ENCODE measurements around the gene GJB3.

GJB3 gene

DNA sequence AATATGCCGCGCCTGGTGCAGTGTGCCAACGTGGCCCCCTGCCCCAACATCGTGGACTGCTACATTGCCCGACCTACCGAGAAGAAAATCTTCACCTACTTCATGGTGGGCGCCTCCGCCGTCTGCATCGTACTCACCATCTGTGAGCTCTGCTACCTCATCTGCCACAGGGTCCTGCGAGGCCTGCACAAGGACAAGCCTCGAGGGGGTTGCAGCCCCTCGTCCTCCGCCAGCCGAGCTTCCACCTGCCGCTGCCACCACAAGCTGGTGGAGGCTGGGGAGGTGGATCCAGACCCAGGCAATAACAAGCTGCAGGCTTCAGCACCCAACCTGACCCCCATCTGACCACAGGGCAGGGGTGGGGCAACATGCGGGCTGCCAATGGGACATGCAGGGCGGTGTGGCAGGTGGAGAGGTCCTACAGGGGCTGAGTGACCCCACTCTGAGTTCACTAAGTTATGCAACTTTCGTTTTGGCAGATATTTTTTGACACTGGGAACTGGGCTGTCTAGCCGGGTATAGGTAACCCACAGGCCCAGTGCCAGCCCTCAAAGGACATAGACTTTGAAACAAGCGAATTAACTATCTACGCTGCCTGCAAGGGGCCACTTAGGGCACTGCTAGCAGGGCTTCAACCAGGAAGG, 4.3 kb downstream of the GJB3 start:
- Histone ChIP-seq H3K36me3 (ENCODE audit: control insufficient read depth, insufficient read depth, low read length) (no peaks in the 10 kb centered on the region), H3K27me3 (ENCODE audit: control insufficient read depth, insufficient read depth, low read length) (no peaks in the 10 kb centered on the region; the same call in 1 of the 2 replicates), H3K27ac (ENCODE audit: low read length) (no peak overlapping the region), H3K9me3 (ENCODE audit: control insufficient read depth, insufficient read depth, low read length) (no peaks in the 10 kb centered on the region), H3K4me3 (ENCODE audit: low read length) (no peak overlapping the region), H3K4me1 (ENCODE audit: control insufficient read depth, insufficient read depth, low read length) (no peaks in the 10 kb centered on the region)
- no peak for DNase-seq (ENCODE audit: low read depth, low spot score)
- no CpG with 5 or more reads among the region's 22 CpGs for WGBS (ENCODE audit: insufficient coverage, insufficient read length)

DNA sequence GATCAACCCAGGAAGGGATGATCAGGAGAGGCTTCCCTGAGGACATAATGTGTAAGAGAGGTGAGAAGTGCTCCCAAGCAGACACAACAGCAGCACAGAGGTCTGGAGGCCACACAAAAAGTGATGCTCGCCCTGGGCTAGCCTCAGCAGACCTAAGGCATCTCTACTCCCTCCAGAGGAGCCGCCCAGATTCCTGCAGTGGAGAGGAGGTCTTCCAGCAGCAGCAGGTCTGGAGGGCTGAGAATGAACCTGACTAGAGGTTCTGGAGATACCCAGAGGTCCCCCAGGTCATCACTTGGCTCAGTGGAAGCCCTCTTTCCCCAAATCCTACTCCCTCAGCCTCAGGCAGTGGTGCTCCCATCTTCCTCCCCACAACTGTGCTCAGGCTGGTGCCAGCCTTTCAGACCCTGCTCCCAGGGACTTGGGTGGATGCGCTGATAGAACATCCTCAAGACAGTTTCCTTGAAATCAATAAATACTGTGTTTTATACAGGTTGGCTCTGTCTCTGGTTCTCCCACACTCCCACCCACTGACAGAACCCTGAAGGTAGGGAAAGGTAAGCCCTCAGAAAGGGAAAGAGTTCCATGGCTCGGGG, 5.0 kb downstream of the GJB3 start:
- no peak for DNase-seq (ENCODE audit: low read depth, low spot score)
- Histone ChIP-seq H3K27me3 (ENCODE audit: control insufficient read depth, insufficient read depth, low read length) (no peaks in the 10 kb centered on the region; the same call in 1 of the 2 replicates), H3K9me3 (ENCODE audit: control insufficient read depth, insufficient read depth, low read length) (no peaks in the 10 kb centered on the region), H3K4me1 (ENCODE audit: control insufficient read depth, insufficient read depth, low read length) (no peaks in the 10 kb centered on the region), H3K27ac (ENCODE audit: low read length) (no peak overlapping the region), H3K4me3 (ENCODE audit: low read length) (no peak overlapping the region), H3K36me3 (ENCODE audit: control insufficient read depth, insufficient read depth, low read length) (no peaks in the 10 kb centered on the region)
- no CpG with 5 or more reads among the region's 4 CpGs for WGBS (ENCODE audit: insufficient coverage, insufficient read length)

DNA sequence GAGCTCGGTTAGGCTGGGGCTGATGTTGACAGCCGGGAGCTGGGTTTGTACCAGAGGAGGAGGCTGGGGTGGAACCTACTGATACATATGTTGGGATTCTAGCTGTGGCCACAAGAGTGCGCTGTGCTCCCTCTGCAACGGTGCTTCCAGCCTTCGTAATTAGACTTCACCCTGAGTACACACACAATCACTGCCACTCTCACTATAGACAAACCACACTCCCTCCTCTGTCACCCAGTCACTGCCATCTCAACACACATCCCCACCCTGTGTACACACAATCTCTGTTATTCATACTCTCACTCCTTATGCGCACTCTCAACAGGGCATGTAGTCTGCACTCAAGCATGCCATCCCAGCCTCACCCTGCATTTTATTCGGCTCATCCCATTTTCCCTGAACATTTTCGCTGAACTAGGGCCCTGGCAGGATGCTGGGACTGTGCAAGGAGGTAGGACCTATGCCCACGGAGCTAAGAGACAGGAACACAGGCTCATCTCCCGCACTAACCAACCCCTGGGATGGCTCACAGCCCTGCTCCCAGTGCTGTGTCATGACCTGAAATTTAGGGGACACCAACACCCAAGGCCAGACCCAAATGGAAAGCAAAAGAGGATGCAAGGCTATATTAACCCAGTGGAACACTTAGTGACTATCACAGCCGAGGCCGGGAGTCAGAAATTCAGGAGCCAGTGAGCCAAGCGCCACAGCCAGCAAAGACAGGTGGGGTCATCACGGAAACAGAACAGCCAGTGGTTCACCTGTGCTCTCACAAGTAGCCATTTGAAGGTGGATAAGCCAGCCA, 5.7 kb downstream of the GJB3 start:
- H3K36me3 ChIP-seq (ENCODE audit: control insufficient read depth, insufficient read depth, low read length) = no peaks in the 10 kb centered on the region
- no peaks in the 10 kb centered on the region for H3K9me3 ChIP-seq (ENCODE audit: control insufficient read depth, insufficient read depth, low read length)
- no peak overlapping the region for H3K4me3 ChIP-seq (ENCODE audit: low read length)
- H3K27me3 ChIP-seq (ENCODE audit: control insufficient read depth, insufficient read depth, low read length) = no peaks in the 10 kb centered on the region; the same call in 1 of the 2 replicates
- peak; percentile 61 for DNase-seq (ENCODE audit: low read depth, low spot score)
- no peaks in the 10 kb centered on the region for H3K4me1 ChIP-seq (ENCODE audit: control insufficient read depth, insufficient read depth, low read length)
- H3K27ac ChIP-seq (ENCODE audit: low read length) = no peak overlapping the region
- no CpG with 5 or more reads among the region's 14 CpGs for WGBS (ENCODE audit: insufficient coverage, insufficient read length)

- Histone ChIP-seq H3K27me3 (ENCODE audit: control insufficient read depth, insufficient read depth, low read length) (no peaks in the 10 kb centered on the region), H3K4me1 (ENCODE audit: control insufficient read depth, insufficient read depth, low read length) (0 out of 2 replicates have a peak, but pooled peaks cover 2% of the 10 kb centered on the region), H3K9me3 (ENCODE audit: control insufficient read depth, insufficient read depth, low read length) (no peaks in the 10 kb centered on the region), H3K4me3 (ENCODE audit: low read length) (no peak overlapping the region), H3K27ac (ENCODE audit: low read length) (no peak overlapping the region), H3K36me3 (ENCODE audit: control insufficient read depth, insufficient read depth, low read length) (no peaks in the 10 kb centered on the region)
- WGBS (ENCODE audit: insufficient coverage, insufficient read length) = no CpG with 5 or more reads among the region's 9 CpGs
- peak; percentile 41 for DNase-seq (ENCODE audit: low read depth, low spot score)
Measured at GRCh38 chr1:34787461-34788420, 6.7 kb downstream of the GJB3 start.

GRCh38 chr1:34790985-34791384, 10.0 kb downstream of the GJB3 start:
- no peak overlapping the region for H3K4me3 ChIP-seq (ENCODE audit: low read length)
- H3K4me1 ChIP-seq (ENCODE audit: control insufficient read depth, insufficient read depth, low read length) = 0 out of 2 replicates have a peak, but pooled peaks cover 2% of the 10 kb centered on the region
- no CpG with 5 or more reads among the region's 6 CpGs for WGBS (ENCODE audit: insufficient coverage, insufficient read length)
- no peaks in the 10 kb centered on the region for H3K36me3 ChIP-seq (ENCODE audit: control insufficient read depth, insufficient read depth, low read length)
- no peaks in the 10 kb centered on the region for H3K9me3 ChIP-seq (ENCODE audit: control insufficient read depth, insufficient read depth, low read length)
- no peak overlapping the region for H3K27ac ChIP-seq (ENCODE audit: low read length)
- H3K27me3 ChIP-seq (ENCODE audit: control insufficient read depth, insufficient read depth, low read length) = no peaks in the 10 kb centered on the region; the same call in 1 of the 2 replicates
- DNase-seq (ENCODE audit: low read depth, low spot score) = no peak

GRCh38 chr1:34792424-34792823, 11.4 kb downstream of the GJB3 start:
- peak overlapping the region; percentile 53; the same call in 1 of the 2 replicates for H3K4me3 ChIP-seq (ENCODE audit: low read length)
- no peak for DNase-seq (ENCODE audit: low read depth, low spot score)
- H3K36me3 ChIP-seq (ENCODE audit: control insufficient read depth, insufficient read depth, low read length) = no peaks in the 10 kb centered on the region
- H3K27me3 ChIP-seq (ENCODE audit: control insufficient read depth, insufficient read depth, low read length) = no peaks in the 10 kb centered on the region; the same call in 1 of the 2 replicates
- WGBS (ENCODE audit: insufficient coverage, insufficient read length) = no CpG with 5 or more reads among the region's 10 CpGs
- H3K4me1 ChIP-seq (ENCODE audit: control insufficient read depth, insufficient read depth, low read length) = peaks cover 2% of the 10 kb centered on the region; the same call in 1 of the 2 replicates
- no peak overlapping the region for H3K27ac ChIP-seq (ENCODE audit: low read length)
- H3K9me3 ChIP-seq (ENCODE audit: control insufficient read depth, insufficient read depth, low read length) = no peaks in the 10 kb centered on the region

DNA sequence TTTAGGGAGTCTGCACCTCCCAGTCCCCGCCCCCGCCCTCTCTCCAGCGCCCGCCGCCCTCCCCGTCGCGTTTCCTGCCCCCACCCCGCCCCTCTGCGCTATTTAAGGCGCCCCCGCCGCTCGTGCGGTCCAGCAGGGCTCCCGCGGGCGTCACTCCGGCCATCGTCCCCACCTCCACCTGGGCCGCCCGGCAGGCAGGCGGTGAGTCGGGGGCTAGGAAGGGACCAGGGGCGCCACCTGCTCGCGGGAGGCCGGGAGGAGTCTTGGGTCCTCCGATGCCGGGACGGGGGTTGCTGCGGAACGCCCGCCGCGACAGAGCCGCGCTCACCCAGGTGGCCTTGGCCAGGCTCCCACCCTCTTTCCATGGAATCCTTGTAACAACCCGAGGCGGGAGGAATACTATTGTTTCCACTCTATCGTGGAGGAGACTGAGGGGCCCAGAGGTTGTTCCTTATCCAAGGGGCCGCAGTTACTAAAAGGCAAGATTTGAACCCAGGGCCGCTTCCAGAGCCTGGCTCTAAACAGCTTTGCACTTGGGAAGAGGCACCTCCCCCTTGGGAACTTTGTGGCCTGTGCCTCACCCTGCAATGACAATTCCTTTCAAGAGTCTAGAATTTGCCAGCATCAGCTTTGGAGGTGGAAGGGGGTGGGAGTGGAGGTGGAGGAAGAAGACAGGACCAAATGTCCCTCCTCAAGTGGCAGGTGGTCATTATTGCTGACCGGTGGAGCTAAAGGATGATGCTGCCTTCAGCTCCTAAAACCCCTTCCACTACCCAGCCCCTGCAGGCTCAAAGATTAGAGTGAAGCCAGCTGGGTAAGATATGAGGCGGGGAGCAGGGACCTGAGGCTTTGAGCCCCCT, 12.1 kb downstream of the GJB3 start, which contains the start of gene GJA4:
TSS of gene GJA4 (plus strand) at position 132 of the 860 bp plus-strand sequence. CDS start 1,215 bp downstream, outside the sequence.
- H3K27ac ChIP-seq (ENCODE audit: low read length) = no peak within 1 kb of the TSS
- H3K27me3 ChIP-seq (ENCODE audit: control insufficient read depth, insufficient read depth, low read length) = no peaks in the 10 kb centered on the region; the same call in 1 of the 2 replicates
- no CpG with 5 or more reads among the region's 45 CpGs for WGBS (ENCODE audit: insufficient coverage, insufficient read length)
- no peak for DNase-seq (ENCODE audit: low read depth, low spot score)
- H3K9me3 ChIP-seq (ENCODE audit: control insufficient read depth, insufficient read depth, low read length) = no peaks in the 10 kb centered on the region
- no peaks in the 10 kb centered on the region for H3K36me3 ChIP-seq (ENCODE audit: control insufficient read depth, insufficient read depth, low read length)
- peak within 1 kb of the TSS; percentile 53; the same call in 1 of the 2 replicates for H3K4me3 ChIP-seq (ENCODE audit: low read length)
- peaks cover 2% of the 10 kb centered on the region; the same call in 1 of the 2 replicates for H3K4me1 ChIP-seq (ENCODE audit: control insufficient read depth, insufficient read depth, low read length)

- no peaks in the 10 kb centered on the region; the same call in 1 of the 2 replicates for H3K27me3 ChIP-seq (ENCODE audit: control insufficient read depth, insufficient read depth, low read length)
- no peak for DNase-seq (ENCODE audit: low read depth, low spot score)
- no peaks in the 10 kb centered on the region for H3K36me3 ChIP-seq (ENCODE audit: control insufficient read depth, insufficient read depth, low read length)
- H3K4me3 ChIP-seq (ENCODE audit: low read length) = no peak overlapping the region
- no peaks in the 10 kb centered on the region for H3K9me3 ChIP-seq (ENCODE audit: control insufficient read depth, insufficient read depth, low read length)
- peaks cover 2% of the 10 kb centered on the region; the same call in 1 of the 2 replicates for H3K4me1 ChIP-seq (ENCODE audit: control insufficient read depth, insufficient read depth, low read length)
- H3K27ac ChIP-seq (ENCODE audit: low read length) = no peak overlapping the region
- no CpG with 5 or more reads among the region's 40 CpGs for WGBS (ENCODE audit: insufficient coverage, insufficient read length)
Measured at GRCh38 chr1:34794001-34794789, 13.2 kb downstream of the GJB3 start.

Measured in iPS DF 6.9 (cell line).